GM18508 (cell line): ENCODE results near the gene TMEM123.
A peak's percentile ranks its signal among the peaks of the same experiment; 100 is the strongest.
"Not testable (repeated sequence)": the region's sequence is repeated elsewhere in the genome, so short reads cannot be mapped to it uniquely, and the experiment has no call there.

Experiments used
- ATAC-seq: cut with Tn5 transposase; IDR thresholded peaks from one replicate; pipeline ENCODE4 v1.9.1; 2021; ENCODE audit warnings: moderate number of reproducible peaks; ENCODE audit not compliant: insufficient read depth, unreplicated experiment

The TMEM123 gene

DNA sequence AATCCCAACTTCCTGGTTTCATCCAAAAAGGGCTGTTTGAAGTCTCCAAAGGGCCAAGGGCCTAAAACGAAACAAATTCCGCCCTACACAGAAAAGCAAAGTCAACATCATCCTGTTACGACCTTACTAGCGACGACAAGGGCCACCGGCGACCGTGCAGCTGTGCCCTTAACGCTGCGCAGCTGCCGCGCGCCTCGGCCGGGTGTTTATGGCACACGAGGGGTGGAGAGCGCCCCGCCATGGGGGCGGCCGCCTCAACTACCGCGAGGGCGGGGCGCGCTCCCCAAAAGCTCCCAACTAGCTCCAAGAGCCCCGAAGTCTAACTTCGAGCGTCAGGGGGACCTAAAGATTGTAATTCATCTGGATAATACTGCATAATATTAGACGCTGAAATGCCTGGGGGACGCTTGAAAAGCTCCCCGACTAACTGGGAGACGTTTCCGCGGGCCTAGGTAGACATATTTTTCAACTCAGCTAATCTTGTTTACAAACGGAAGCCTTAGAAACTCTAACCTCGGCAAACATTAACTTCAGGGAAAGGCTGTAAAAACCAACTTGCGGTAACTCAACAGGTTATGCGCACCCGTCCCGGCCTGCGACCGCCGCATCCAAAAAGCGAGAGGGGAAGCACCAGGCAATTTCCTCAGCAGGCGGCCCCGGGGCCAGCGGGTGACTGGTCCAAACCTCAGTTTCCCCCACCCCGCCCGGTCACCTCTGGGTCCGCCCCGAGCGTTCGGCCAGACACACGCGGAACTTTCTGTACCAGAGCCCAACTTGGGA, 694 bp downstream of the TMEM123 start:
- ATAC-seq: peak; percentile 32

- no peak for ATAC-seq
Measured at GRCh38 chr11:102451041-102451680, 1.4 kb downstream of the TMEM123 start.

DNA sequence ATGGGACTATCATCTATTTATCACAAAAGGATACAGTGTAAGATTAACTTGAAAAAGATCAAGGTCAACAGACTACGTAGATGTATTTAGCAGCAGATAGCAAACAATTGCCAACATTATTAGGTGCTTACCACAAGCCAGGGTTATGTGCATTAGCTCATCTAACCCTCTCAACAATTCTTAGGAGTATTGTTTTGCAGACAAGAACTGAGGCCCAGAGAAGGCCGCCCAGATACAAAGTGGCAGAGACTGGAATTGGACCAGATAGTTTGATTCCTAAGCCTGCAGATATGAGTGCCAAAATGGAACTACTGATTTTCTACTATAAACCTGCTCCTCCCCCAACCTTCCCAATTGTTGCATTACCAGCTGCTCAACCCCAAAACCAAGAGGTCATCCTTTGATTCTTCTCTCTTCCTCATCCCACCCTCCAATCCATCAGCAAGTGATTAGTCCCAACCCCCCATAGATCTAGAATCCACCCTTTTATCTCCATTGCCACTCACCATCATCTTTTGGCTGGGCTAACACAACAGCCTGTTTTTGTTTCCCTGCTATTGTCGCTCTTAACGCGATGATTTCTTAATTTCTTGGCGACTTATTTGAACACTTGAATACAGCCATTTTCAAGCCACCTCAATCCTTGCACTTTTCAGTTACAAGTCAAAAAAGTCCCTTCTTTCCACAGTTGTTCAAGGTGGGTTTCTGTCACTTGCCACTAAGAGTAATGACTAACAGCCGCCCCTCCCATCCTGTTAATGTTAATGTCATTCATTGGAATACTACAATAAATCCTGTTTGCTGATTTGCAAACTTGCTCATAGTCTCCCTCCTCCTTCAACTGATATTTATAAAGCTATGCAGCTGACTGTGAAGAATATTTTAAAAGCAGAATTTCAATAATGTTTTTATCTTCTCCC, 2.7 kb downstream of the TMEM123 start:
- no peak for ATAC-seq

GRCh38 chr11:102448869-102449224, 3.7 kb downstream of the TMEM123 start:
- ATAC-seq: no peak

DNA sequence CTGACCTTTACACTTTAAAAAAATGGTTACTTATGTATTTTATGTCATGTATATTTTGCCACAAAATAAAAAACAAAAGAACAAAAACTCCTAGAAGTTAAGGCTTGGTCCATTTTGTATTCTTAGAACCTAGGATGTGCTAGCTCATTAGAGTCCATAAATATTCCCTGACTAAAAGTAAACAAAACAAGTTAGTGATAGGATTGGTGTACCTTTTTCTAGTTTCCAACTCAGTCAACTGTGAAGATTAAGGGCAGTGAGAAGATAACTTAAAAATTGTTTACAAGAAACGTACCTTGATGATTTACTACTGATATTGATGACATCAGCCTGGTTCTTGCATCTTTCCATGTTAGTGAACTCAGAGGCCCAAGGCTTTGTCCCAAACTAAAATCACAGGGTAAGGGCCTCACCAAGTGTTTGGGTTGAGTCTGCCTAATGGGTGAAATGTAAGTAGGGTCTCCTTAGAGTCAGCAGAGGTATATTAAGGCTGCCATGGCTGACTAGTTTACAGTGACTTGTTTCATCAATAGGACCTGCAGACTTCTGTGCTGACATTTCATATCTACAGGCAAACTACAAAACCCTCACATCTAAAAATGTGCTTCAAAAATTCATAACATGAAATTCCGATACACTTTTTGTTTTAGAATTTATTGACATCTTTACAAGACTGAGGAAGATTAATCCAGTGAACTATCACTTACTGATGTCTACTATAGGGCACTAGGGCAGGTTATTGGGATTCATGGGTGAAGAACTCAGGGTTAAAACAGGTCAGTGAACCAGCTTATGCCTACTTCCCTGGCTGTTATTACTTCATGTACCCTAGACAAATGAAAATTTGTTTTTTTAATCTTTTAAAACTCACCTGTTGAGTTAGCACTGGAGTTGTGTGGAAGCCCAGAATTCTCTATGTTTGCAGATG, 4.4 kb downstream of the TMEM123 start:
- ATAC-seq: no peak

DNA sequence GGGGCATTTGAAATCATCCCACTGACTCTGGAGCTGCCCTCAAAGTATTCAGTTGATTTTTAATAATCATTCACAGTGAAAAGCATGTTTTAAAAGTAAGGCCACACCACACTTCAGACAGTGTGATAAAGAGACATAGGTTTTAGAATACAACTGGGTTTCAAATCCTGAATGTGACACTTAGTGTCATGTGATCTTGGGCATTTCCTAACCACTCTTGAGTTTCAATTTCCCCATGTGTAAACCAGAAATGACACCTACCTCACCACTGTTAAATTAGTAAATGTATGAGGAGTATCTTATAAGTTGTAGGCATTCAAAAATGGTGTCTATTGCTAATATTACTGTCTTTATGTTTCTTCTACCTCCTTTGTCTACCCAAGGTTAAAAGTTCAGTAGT, 5.4 kb downstream of the TMEM123 start:
- ATAC-seq: no peak

GRCh38 chr11:102446606-102447005, 6.0 kb downstream of the TMEM123 start:
- no peak for ATAC-seq

DNA sequence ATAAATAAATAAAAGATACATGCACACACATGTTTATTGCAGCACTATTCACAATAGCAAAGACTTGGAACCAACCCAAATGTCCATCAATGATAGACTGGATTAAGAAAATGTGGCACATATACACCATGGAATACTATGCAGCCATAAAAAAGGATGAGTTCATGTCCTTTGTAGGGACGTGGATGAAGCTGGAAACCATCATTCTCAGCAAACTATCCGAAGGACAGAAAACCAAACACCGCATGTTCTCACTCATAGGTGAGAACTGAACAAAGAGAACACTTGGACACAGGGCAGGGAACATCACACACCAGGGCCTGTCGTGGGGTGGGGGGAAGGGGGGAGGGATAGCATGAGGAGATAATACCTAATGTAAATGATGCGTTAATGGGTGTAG, 7.9 kb downstream of the TMEM123 start:
- not testable (repeated sequence) for ATAC-seq

DNA sequence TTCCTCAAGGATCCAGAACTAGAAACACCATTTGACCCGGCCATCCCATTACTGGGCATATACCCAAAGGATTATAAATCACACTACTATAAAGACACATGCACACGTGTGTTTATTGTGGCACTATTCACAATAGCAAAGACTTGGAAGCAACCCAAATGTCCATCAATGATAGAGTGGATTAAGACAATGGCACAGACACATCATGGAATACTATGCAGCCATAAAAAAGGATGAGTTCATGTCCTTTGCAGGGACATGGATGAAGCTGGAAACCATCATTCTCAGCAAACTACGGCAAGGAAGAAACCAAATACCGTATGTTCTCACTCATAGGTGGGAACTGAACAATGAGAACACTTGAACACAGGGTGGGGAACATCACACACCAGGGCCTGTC, 8.4 kb downstream of the TMEM123 start:
- ATAC-seq: not testable (repeated sequence)

- not testable (repeated sequence) for ATAC-seq
Measured at GRCh38 chr11:102439063-102439363, 13.6 kb downstream of the TMEM123 start.

DNA sequence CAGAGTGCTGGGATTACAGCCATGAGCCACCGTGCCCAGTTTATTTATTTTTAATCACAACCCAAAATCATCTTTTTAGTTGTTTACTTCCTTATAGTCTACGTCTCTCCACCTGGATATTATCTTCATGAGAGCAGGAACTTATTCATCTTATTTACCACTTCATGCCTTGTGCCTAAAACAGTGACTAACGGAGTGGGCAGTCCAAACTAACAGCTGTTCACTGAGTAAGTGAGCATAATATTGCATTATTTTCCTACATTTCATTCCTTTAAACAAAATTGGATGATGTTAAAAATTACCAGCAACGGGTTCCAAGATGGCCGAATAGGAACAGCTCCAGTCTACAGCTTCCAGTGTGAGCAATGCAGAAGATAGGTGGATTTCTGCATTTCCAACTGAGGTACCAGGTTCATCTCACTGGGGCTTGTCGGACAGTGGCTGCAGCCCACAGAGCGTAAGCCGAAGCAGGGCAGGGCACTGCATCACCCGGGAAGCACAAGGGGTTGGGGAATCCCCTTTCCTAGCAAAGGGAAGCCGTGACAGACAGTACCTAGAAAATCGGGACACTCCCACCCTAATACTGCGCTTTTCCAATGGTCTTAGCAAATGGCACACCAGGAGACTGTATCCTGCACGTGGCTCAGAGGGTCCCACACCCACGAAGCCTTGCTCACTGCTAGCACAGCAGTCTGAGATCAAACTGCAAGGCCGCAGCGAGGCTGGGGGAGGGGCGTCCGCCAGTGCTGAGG, 14.1 kb downstream of the TMEM123 start:
- ATAC-seq: no peak

DNA sequence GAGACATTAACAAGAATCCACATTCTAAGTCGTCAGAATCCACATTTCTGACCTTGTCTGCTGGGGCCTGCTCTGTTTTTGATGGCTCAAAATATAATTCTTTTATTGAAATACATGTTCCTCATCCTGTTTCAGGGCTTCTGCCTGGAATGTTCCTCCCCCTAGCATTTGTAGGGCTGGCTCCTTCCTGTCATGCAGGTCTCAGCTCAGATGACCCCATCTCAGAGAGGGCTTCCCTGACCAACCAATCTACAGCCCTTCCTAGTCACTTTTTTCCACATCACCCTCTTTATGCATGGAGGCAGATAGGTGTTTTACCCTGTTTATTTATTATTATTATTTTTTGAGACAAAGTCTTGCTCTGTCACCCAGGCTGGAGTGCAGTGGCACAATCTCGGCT, 14.8 kb downstream of the TMEM123 start:
- no peak for ATAC-seq

- ATAC-seq: no peak
Measured at GRCh38 chr11:102436976-102437375, 15.6 kb downstream of the TMEM123 start.

DNA sequence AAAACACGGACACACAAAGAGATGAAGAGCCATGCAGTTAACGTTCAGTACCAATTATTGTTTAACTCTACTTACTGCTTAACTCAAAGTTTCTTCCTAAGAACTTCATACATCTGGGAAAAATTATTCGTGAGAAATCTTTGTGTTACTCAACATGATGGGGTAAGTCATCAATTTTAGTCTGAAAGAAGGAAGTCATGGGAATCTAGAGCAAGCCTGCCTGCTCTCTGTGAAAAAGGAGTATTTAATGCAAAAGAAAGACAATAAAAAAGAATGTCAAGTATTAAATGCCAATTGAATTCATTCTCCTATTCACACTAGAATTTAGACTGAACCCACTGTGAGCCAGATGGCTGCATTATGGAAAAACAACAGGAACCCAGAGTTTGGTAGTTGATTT, 16.0 kb downstream of the TMEM123 start:
- ATAC-seq: no peak

DNA sequence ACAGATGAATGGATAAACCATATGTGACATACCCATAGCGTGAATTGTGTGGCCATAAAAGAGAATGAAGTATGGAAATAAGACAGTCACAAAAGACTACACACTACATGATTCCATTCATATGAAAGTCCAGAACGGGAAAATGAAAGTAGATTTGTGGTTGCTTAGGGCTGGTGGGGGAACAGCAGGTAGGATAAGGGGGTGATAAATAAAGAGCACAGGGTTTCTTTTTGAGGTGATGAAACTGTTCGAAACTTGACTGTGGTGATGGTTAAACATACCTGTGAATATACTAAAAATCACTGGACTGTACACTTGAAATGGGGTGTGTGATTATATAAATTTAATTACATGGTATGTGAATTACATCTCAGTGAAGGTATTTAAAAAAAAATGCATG, 16.9 kb downstream of the TMEM123 start:
- no peak for ATAC-seq

GRCh38 chr11:102433571-102433970, 19.0 kb downstream of the TMEM123 start:
- ATAC-seq: not testable (repeated sequence)

GRCh38 chr11:102432560-102432959, 20.0 kb downstream of the TMEM123 start:
- not testable (repeated sequence) for ATAC-seq

GRCh38 chr11:102431404-102431803, 21.2 kb downstream of the TMEM123 start:
- no peak for ATAC-seq

DNA sequence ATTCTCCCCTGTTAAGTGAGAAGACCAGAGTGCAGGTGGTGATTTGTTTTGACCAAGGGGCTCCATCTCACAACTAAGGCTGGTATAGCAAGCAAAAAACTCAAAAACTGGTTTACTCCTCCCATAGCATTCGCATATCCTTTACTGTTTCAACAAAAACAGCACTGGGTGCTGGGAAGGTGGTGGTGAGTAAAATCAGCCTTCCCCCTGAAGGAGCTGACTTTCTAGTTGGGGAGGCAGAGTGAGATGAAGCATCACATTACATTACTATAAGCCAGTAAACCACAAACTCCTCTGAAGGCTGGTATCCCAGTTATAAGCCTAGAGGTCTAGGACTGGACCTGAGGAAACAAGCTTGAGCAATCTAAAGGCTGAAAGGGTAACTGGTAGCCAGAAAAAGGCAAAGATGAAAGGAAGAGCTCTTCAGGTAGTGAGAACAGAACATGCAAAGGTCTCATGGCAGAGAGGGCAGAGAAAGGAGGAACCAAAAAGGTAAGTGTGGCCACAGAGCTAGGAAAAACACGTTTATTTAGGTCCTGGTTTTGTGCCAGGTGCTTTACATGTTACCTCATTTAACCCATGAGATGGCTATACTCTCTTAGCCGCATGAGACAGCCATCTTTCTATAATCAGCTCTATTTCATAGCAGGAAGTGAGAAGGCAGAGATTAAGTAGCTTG, 22.3 kb downstream of the TMEM123 start:
- ATAC-seq: peak; percentile 74
